SH-SY5Y (cell line): ENCODE data around the gene HOXB3.

Experiments
- GATA2 ChIP-seq: IDR thresholded peaks from 2 replicates; pipeline ENCODE4 v1.6.1; 2011; ENCODE audit warnings: mild to moderate bottlenecking, low read depth, low read length
- GATA3 ChIP-seq: IDR thresholded peaks from 2 replicates; pipeline ENCODE4 v1.6.1; 2011; ENCODE audit warnings: low read depth, mild to moderate bottlenecking, low read length, moderate library complexity

DNA sequence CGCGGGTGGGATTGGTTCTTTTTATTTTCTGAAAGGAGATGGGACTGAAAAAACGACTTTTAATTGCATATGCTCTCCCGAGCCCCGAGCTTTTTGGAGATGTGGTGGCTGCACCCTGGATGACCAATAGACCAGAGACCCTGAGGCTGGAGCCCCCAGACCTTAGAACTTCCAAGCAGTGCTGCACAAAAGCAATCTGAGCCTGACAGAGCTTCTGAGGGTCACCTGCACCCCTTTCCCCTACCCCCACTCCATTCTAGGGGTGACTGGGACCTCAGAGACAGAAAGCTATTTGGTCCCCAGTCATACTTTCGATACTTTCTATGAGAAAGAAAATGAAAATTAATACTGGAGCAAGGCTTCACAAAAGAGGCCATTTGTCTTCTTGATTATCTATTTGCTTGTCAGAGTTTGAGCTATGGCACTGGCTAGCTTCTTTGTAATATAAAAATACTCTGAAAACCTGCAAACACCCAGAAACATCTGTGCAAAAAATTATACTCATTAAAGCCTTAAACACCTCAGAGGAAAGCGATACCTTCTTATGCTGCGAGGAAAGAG is 15.5 kb downstream of the HOXB3 start:
- TF ChIP-seq GATA2 (no peak), GATA3 (no peak)
